NT2/D1 (cell line): ENCODE measurements around the gene ZNF474.

Experiments
- DNase-seq: peaks from one replicate; pipeline ENCODE4 v3.0.0-alpha.2; 2011; ENCODE audit warnings: low read depth, low spot score
- H3K27me3 ChIP-seq: 2 replicates; pipeline ENCODE4 v1.6.0; 2011; ENCODE audit warnings: mild to moderate bottlenecking; ENCODE audit not compliant: insufficient read length, insufficient read depth
- H3K36me3 ChIP-seq: 2 replicates; pipeline ENCODE4 v1.6.1; 2011; ENCODE audit warnings: mild to moderate bottlenecking, low read length, mixed read lengths; ENCODE audit not compliant: insufficient read depth, insufficient read length
- H3K4me1 ChIP-seq: 2 replicates; pipeline ENCODE4 v1.5.1; 2011; ENCODE audit not compliant: insufficient read depth, insufficient read length
- H3K4me3 ChIP-seq: 2 replicates; pipeline ENCODE4 v1.5.1; 2011; ENCODE audit warnings: low read depth; ENCODE audit not compliant: insufficient read length
- H3K9ac ChIP-seq: 2 replicates; pipeline ENCODE4 v1.6.0; 2011; ENCODE audit warnings: low read depth; ENCODE audit not compliant: insufficient read length
- H3K9me3 ChIP-seq: 2 replicates; pipeline ENCODE4 v1.5.1; 2011; ENCODE audit warnings: mild to moderate bottlenecking, low read length; ENCODE audit not compliant: insufficient read depth
- SUZ12 ChIP-seq: IDR thresholded peaks from 2 replicates; pipeline ENCODE4 v1.6.1; 2011; ENCODE audit not compliant: insufficient read length, insufficient read depth; ENCODE audit errors: extremely low read depth
- YY1 ChIP-seq: IDR thresholded peaks from 2 replicates; pipeline ENCODE4 v1.6.1; 2011; ENCODE audit not compliant: insufficient read length, insufficient read depth
- ZNF274 ChIP-seq: IDR thresholded peaks from 2 replicates; pipeline ENCODE4 v1.6.1; 2011; ENCODE audit warnings: mild to moderate bottlenecking, low read depth, low read length

The ZNF474 gene

GRCh38 chr5:122105909-122106308 is 23.4 kb upstream of the ZNF474 start:
- DNase-seq = no peak
- Histone ChIP-seq H3K36me3 (no peaks in the 10 kb centered on the region), H3K4me3 (no peak overlapping the region), H3K9me3 (no peaks in the 10 kb centered on the region), H3K27me3 (no peaks in the 10 kb centered on the region), H3K9ac (no peak overlapping the region), H3K4me1 (no peaks in the 10 kb centered on the region)
- TF ChIP-seq ZNF274 = no peak
- TF ChIP-seq SUZ12 = no peak
- TF ChIP-seq YY1 = no peak

- H3K4me1 ChIP-seq = no peaks in the 10 kb centered on the region
- H3K36me3 ChIP-seq = no peaks in the 10 kb centered on the region
- no peak for TF ChIP-seq YY1
- no peak for TF ChIP-seq ZNF274
- no peak for TF ChIP-seq SUZ12
- H3K9me3 ChIP-seq = no peaks in the 10 kb centered on the region
- no peak overlapping the region for H3K9ac ChIP-seq
- no peaks in the 10 kb centered on the region for H3K27me3 ChIP-seq
- DNase-seq = no peak
- H3K4me3 ChIP-seq = no peak overlapping the region
Measured at GRCh38 chr5:122107016-122107415, 22.3 kb upstream of the ZNF474 start.

GRCh38 chr5:122110987-122111386 is 18.4 kb upstream of the ZNF474 start:
- Histone ChIP-seq H3K27me3 (no peaks in the 10 kb centered on the region), H3K4me1 (no peaks in the 10 kb centered on the region), H3K36me3 (no peaks in the 10 kb centered on the region), H3K4me3 (no peak overlapping the region), H3K9ac (no peak overlapping the region), H3K9me3 (no peaks in the 10 kb centered on the region)
- DNase-seq = no peak
- TF ChIP-seq ZNF274 (no peak), YY1 (no peak), SUZ12 (no peak)

GRCh38 chr5:122111460-122111859 is 17.9 kb upstream of the ZNF474 start:
- H3K27me3 ChIP-seq = no peaks in the 10 kb centered on the region
- no peak overlapping the region for H3K4me3 ChIP-seq
- TF ChIP-seq ZNF274 = no peak
- H3K9me3 ChIP-seq = no peaks in the 10 kb centered on the region
- H3K36me3 ChIP-seq = no peaks in the 10 kb centered on the region
- DNase-seq = no peak
- H3K9ac ChIP-seq = no peak overlapping the region
- no peaks in the 10 kb centered on the region for H3K4me1 ChIP-seq

- no peaks in the 10 kb centered on the region for H3K36me3 ChIP-seq
- no peak for TF ChIP-seq YY1
- no peak for TF ChIP-seq ZNF274
- no peak for TF ChIP-seq SUZ12
- no peak for DNase-seq
- no peak overlapping the region for H3K9ac ChIP-seq
- H3K9me3 ChIP-seq = no peaks in the 10 kb centered on the region
- H3K4me3 ChIP-seq = no peak overlapping the region
- H3K27me3 ChIP-seq = no peaks in the 10 kb centered on the region
- H3K4me1 ChIP-seq = no peaks in the 10 kb centered on the region
Measured at GRCh38 chr5:122112063-122112462, 17.3 kb upstream of the ZNF474 start.

GRCh38 chr5:122112733-122113558 is 16.4 kb upstream of the ZNF474 start:
- H3K4me1 ChIP-seq = no peaks in the 10 kb centered on the region
- no peaks in the 10 kb centered on the region for H3K36me3 ChIP-seq
- H3K9me3 ChIP-seq = no peaks in the 10 kb centered on the region
- no peaks in the 10 kb centered on the region for H3K27me3 ChIP-seq
- H3K9ac ChIP-seq = no peak overlapping the region
- H3K4me3 ChIP-seq = no peak overlapping the region
- no peak for DNase-seq
- TF ChIP-seq SUZ12 (no peak), YY1 (no peak), ZNF274 (no peak)

GRCh38 chr5:122114501-122114900 is 14.8 kb upstream of the ZNF474 start:
- no peak overlapping the region for H3K4me3 ChIP-seq
- no peak overlapping the region for H3K9ac ChIP-seq
- TF ChIP-seq SUZ12 (no peak), YY1 (no peak), ZNF274 (no peak)
- H3K36me3 ChIP-seq = no peaks in the 10 kb centered on the region
- DNase-seq = no peak
- H3K9me3 ChIP-seq = no peaks in the 10 kb centered on the region
- no peaks in the 10 kb centered on the region for H3K4me1 ChIP-seq
- no peaks in the 10 kb centered on the region for H3K27me3 ChIP-seq
